Measurements from ENCODE around the gene GPR18.
"Not testable (repeated sequence)": the region's sequence is repeated elsewhere in the genome, so short reads cannot be mapped to it uniquely, and the experiment has no call there.

The GPR18 gene

DNA sequence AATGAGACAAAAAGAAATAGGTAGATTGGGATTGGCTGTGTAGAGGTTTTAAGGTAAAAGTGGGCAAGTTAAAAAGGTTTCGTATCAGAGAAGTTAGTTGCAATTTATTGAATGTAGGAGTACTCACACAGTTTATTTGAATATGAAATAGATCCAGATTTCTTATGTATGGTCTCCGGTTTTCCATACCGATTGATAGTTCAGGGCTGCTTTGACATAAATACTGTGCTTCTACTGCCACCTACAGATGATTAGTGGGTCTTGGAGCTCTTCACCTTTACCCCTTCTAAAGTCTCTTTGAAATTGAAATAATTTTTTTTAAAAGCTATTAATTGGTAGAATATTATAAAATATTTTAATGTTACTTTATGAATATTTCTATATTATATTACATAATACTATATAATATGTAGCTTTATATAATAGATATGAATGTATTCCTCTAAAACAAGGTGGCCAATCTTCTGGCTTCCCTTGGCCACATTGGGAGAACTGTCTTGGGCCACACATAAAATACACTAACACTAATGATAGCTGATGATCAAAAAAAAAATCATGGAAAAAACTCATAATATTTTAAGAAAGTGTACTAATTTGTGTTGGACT lies 7.7 kb upstream of the GPR18 start:
- DNase-seq: no peak

DNA sequence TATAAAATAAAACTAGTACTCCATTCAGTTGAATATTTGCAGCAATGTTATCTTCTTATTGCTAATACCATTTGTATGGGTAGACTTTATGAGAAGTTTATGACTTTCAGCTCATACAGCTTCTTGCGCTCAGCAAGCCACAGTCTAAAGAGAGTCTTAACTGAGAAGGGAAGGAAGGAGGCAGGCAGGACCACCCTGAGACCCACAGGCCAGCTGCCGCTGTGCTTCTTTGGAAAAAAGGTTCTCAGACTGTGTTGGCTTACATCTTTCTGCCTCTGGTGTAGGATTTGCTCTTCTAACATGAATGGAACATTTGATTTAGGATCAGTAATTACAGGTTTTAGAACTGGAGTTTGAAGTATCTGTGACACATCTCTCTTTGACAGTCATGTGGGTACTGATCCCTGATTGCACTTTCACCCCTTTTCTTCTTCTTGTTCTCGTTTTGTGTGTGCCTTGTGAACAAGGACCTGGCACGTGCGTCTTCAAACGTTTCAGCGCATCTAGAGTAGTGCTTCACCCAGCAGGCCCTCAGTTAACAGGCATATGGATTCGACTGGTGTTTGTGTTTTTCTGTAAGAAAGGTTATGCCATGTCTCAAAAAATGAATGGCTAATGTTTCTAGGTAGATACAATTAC lies 7.1 kb upstream of the GPR18 start:
- DNase-seq: peak; percentile 45 to 73

- DNase-seq: no peak
Observed at GRCh38 chr13:99264051-99264450, 5.9 kb upstream of the GPR18 start.

DNA sequence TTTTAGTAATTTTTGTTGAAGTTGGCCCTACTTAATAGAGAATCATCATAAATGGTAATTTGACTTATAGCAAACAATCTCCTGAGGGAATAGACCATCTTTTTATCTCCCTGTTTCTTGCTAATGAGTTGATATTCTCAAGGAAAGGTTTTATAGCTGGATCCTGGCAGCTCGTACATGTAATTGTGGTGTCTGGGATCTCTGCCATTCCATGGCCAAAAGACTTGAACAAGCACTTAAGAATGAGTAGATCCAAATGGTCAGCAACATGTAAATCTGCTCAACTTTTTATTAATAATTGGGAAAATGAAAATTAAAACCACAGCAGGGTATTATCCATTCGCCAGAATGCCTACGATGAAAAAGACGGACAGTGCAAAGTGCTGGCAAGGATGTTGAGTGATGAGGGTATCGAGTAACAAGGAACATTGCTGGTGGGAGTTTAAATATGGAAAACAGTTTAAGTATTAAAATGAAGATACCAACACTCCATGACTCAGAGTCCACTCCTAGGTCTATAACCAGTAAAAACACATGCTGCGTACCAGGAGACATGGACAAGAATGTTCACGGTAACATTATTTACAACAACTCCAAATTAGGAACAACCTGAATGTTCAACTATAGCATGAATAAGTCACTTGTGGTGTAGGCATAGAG lies 5.1 kb upstream of the GPR18 start:
- no peak for DNase-seq

- no peak for DNase-seq
Observed at GRCh38 chr13:99261059-99261458, 2.9 kb upstream of the GPR18 start.

DNA sequence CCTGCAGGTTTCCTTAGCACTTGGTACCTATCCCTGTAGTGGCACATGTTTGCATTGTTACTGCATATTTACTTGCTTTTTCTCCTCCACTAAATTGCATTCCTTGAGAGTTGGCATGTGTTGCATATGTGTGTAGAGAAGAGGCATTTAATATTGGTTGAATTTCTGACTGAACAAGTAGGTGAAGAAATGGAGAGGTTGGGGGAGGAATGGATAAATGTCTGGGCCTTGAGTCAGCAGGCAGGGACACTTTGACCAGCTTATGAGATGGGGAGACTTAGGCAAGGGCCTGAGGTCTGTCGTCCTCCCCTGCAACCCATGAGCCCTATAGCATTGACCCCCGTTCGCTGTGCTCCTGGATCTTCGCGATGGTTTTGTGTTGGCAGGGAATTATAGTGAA lies 2.0 kb upstream of the GPR18 start:
- DNase-seq: no peak

- DNase-seq: no peak
Observed at GRCh38 chr13:99258946-99259345, 767 bp upstream of the GPR18 start.

- DNase-seq: no peak
Observed at GRCh38 chr13:99257291-99257690, 888 bp downstream of the GPR18 start.

GRCh38 chr13:99256709-99257108 lies 1.5 kb downstream of the GPR18 start:
- no peak for DNase-seq

- DNase-seq: no peak
Observed at GRCh38 chr13:99256283-99256682, 1.9 kb downstream of the GPR18 start.

- no peak for DNase-seq
Observed at GRCh38 chr13:99255271-99255670, 2.9 kb downstream of the GPR18 start.

- no peak for DNase-seq
Observed at GRCh38 chr13:99254830-99255229, 3.3 kb downstream of the GPR18 start.

GRCh38 chr13:99251921-99252320 lies 6.3 kb downstream of the GPR18 start:
- no peak for DNase-seq

DNA sequence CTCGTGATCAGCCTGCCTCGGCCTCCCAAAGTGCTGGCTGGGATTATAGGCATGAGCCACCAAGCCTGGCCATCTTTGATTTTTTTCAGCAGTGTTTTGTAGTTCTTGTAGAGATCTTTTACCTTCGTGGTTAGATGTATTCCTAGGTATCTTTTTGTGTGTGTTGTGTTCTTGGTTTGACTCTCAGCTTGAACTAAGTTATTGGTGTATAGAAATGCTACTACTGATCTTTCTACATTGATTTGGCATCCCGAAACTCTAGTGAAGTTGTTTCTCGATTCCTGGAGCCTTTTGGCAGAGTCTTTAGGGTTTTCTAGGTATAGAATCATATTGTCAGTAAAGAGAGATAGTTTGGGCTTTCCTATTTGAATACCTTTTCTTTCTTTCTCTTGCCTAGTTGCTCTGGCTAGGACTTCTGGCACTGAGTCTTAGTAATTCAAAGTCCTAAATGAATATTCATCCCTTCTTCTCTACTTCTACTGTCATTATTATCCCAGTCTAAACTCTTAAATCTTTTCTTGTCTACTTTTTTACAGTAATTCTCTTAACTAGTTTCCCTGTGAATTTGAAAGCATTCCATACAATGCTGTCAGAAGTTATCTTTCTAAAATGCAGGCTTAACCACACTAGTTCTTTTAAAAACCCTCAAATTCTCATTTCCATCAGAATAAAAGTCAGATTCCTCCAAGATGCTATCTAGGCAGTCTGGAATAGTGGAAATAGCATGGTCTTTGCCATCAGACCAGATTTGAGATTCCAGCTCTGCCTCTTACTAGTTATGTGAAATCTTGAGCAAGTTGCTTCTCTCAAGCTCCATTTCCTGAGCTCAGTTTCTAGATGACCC lies 7.0 kb downstream of the GPR18 start:
- no peak for DNase-seq

- not testable (repeated sequence) for DNase-seq
Observed at GRCh38 chr13:99249606-99250005, 8.6 kb downstream of the GPR18 start.

- not testable (repeated sequence) for DNase-seq
Observed at GRCh38 chr13:99249178-99249577, 9.0 kb downstream of the GPR18 start.

DNA sequence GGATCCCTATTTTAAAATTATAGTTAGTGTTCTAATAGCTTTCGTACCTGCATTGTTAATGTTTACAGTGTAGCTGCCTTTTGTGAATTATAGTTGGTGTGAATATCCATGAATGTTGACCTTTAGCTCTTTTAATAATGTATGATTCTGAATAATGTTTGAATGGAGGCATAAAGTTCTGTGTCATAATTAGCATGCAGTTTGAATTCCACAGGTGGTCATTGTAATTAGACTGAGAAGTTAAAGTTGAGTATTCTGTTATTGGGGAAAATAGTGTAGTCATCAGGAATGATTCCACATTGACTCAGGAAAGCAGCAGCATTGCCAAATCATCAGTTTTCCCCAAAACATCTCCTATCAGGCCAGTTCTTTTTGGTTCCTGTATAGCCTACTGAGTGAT lies 12.1 kb downstream of the GPR18 start:
- DNase-seq: no peak

GRCh38 chr13:99237981-99238662 lies 20.1 kb downstream of the GPR18 start:
- DNase-seq: peak in 1 of 2 donors; percentile 53

- DNase-seq: no peak
Observed at GRCh38 chr13:99231721-99232120, 26.5 kb downstream of the GPR18 start.

- no peak for DNase-seq
Observed at GRCh38 chr13:99230991-99231390, 27.2 kb downstream of the GPR18 start.

GRCh38 chr13:99230588-99230987 lies 27.6 kb downstream of the GPR18 start:
- not testable (repeated sequence) for DNase-seq

GRCh38 chr13:99228737-99229691 lies 29.2 kb downstream of the GPR18 start:
- DNase-seq: no peak
